Liver (tissue), 9 donors: Measurements from ENCODE around the gene GCLC. TPM values are rescaled to one million over a fixed set of nuclear protein-coding genes. Genes with fewer than 3 reads are reported as not detected.

Experiments used
- DNase-seq: peaks from one replicate; pipeline ENCODE4 v3.0.0-alpha.2; 2017; ENCODE audit warnings: low spot score
- H3K27ac ChIP-seq, 2 donors: one replicate each; pipeline ENCODE4 v1.7.0; 2013; ENCODE audit warnings: inconsistent platforms in 2 of 2, low read length in 2 of 2, control low read depth in 1 of 2, low read depth in 1 of 2, mild to moderate bottlenecking in 1 of 2
- H3K27me3 ChIP-seq, 4 donors: one replicate each; pipeline versions ENCODE4 v1.6.1 to v1.7.0; 2013; ENCODE audit warnings: low read length in 3 of 4, inconsistent platforms in 1 of 4, mild to moderate bottlenecking in 1 of 4, moderate library complexity in 1 of 4; ENCODE audit not compliant: control insufficient read depth in 4 of 4, insufficient read depth in 4 of 4
- H3K36me3 ChIP-seq, 4 donors: one replicate each; pipeline versions ENCODE4 v1.6.1 to v1.7.0; 2013; ENCODE audit warnings: low read length in 3 of 4, mild to moderate bottlenecking in 3 of 4, low read depth in 1 of 4, moderate library complexity in 1 of 4; ENCODE audit not compliant: control insufficient read depth in 4 of 4, insufficient read depth in 3 of 4
- H3K4me1 ChIP-seq, 4 donors: one replicate each; pipeline versions ENCODE4 v1.6.1 to v1.7.0; 2013; ENCODE audit warnings: low read length in 3 of 4, mild to moderate bottlenecking in 3 of 4, moderate library complexity in 1 of 4; ENCODE audit not compliant: control insufficient read depth in 4 of 4, insufficient read depth in 4 of 4
- H3K4me3 ChIP-seq, 3 donors: one replicate each; pipeline versions ENCODE4 v1.6.1 to v1.7.0; 2013; ENCODE audit warnings: low read length in 3 of 3, control low read depth in 1 of 3, low read depth in 1 of 3, mild to moderate bottlenecking in 1 of 3
- H3K9ac ChIP-seq, 2 donors: one replicate each; pipeline ENCODE4 v1.7.0; 2013; ENCODE audit warnings: low read length in 2 of 2, mild to moderate bottlenecking in 2 of 2, moderate library complexity in 2 of 2, control low read depth in 1 of 2, low read depth in 1 of 2
- H3K9me3 ChIP-seq, 4 donors: one replicate each; pipeline versions ENCODE4 v1.6.1 to v1.7.0; 2013; ENCODE audit warnings: low read length in 3 of 4; ENCODE audit not compliant: control insufficient read depth in 4 of 4
- EGR1 ChIP-seq, 2 donors: IDR thresholded peaks; 2 replicates each; pipeline ENCODE4 v1.6.1; 2016 to 2018; ENCODE audit warnings: antibody characterized with exemption in 2 of 2, low read depth in 2 of 2
- FOXA1 ChIP-seq: IDR thresholded peaks from 2 replicates; pipeline ENCODE4 v1.6.1; 2016; ENCODE audit warnings: antibody characterized with exemption
- FOXA2 ChIP-seq: IDR thresholded peaks from 2 replicates; pipeline ENCODE4 v1.6.1; 2016; ENCODE audit warnings: antibody characterized with exemption
- GABPA ChIP-seq, 2 donors: IDR thresholded peaks in 1 of 2; conservative IDR thresholded peaks in 1 of 2; 2 replicates each; pipeline ENCODE4 v1.6.1; 2016; ENCODE audit warnings: antibody characterized with exemption in 2 of 2, mild to moderate bottlenecking in 1 of 2, moderate library complexity in 1 of 2
- HNF4A ChIP-seq, 2 donors: conservative IDR thresholded peaks; 2 replicates each; pipeline ENCODE4 v1.6.1; 2016; ENCODE audit warnings: antibody characterized with exemption in 2 of 2, mild to moderate bottlenecking in 2 of 2
- HNF4G ChIP-seq: IDR thresholded peaks from 2 replicates; pipeline ENCODE4 v1.6.1; 2016; ENCODE audit warnings: antibody characterized with exemption
- JUND ChIP-seq, 2 donors: IDR thresholded peaks; 2 replicates each; pipeline ENCODE4 v1.6.1; 2016; ENCODE audit warnings: antibody characterized with exemption in 2 of 2
- NR2F2 ChIP-seq: IDR thresholded peaks from 2 replicates; pipeline ENCODE4 v1.6.1; 2016; ENCODE audit warnings: antibody characterized with exemption
- RAD21 ChIP-seq, 2 donors: IDR thresholded peaks; 2 replicates each; pipeline ENCODE4 v1.6.1; 2016; ENCODE audit warnings: antibody characterized with exemption in 2 of 2, mild to moderate bottlenecking in 2 of 2
- RXRA ChIP-seq, 2 donors: IDR thresholded peaks; 2 replicates each; pipeline ENCODE4 v1.6.1; 2017 to 2018; ENCODE audit warnings: antibody characterized with exemption in 2 of 2, mild to moderate bottlenecking in 1 of 2
- SP1 ChIP-seq: IDR thresholded peaks from 2 replicates; pipeline ENCODE4 v1.6.1; 2018; ENCODE audit warnings: antibody characterized with exemption, mild to moderate bottlenecking
- TAF1 ChIP-seq: conservative IDR thresholded peaks from 2 replicates; pipeline ENCODE4 v1.6.1; 2016; ENCODE audit warnings: antibody characterized with exemption, mild to moderate bottlenecking
- YY1 ChIP-seq: IDR thresholded peaks from 2 replicates; pipeline ENCODE4 v1.6.1; 2016; ENCODE audit warnings: antibody characterized with exemption, mild to moderate bottlenecking
- WGBS: extraction: QIAGEN DNeasy Blood & Tissue Kit; methylation state at CpG from one replicate; pipeline ENCODE4 v1.1.7; 2013; 5-methylcytosine and 5-hydroxymethylcytosine counted together
- polyA plus RNA-seq, 2 donors: library from polyadenylated mRNA; stranded (reverse) in 1 of 2; unstranded in 1 of 2; fragments of 200-250 nt in 1 of 2; fragments of >200 nt in 1 of 2; fragmentation: Nextera tagmentation in 1 of 2; extraction: Ambion mirVana in 1 of 2; gene quantifications; one replicate each; pipeline versions ENCODE4 v1.2.1 to v1.2.3, GENCODE V29; 2013 to 2015
- total RNA-seq, 2 donors: library from RNA; depleted of rRNA; stranded (reverse); fragments of >200 nt; gene quantifications; one replicate each; pipeline ENCODE4 v1.2.3, GENCODE V29; 2014
- TF ChIP-seq, protein P1 (sequence below): IDR thresholded peaks from 2 replicates; pipeline ENCODE4 v1.6.1; 2016; ENCODE audit warnings: antibody characterized with exemption
- TF ChIP-seq, protein P2 (sequence below): fragments of 150-350 bp; IDR thresholded peaks from 2 replicates; pipeline ENCODE4 v1.5.1; 2017; ENCODE audit warnings: improper control_type of control experiment, low read depth, low read length; ENCODE audit not compliant: missing input control
- TF ChIP-seq, protein P3 (sequence below): IDR thresholded peaks from 2 replicates; pipeline ENCODE4 v1.6.1; 2016; ENCODE audit warnings: antibody characterized with exemption
- TF ChIP-seq, protein P4 (sequence below): IDR thresholded peaks from 2 replicates; pipeline ENCODE4 v1.6.1; 2016; ENCODE audit warnings: antibody characterized with exemption, mild to moderate bottlenecking
- TF ChIP-seq, protein P5 (sequence below): IDR thresholded peaks from 2 replicates; pipeline ENCODE4 v1.6.1; 2016; ENCODE audit warnings: antibody characterized with exemption
- donor health status: healthy.
- donor health status: healthy.
- donor health status: healthy.
- donor health status: healthy.
- donor health status: healthy.

GCLC gene
- total and polyA plus RNA-seq, 4 donors, result 28.6 to 135 (median 79.8) TPM

DNA sequence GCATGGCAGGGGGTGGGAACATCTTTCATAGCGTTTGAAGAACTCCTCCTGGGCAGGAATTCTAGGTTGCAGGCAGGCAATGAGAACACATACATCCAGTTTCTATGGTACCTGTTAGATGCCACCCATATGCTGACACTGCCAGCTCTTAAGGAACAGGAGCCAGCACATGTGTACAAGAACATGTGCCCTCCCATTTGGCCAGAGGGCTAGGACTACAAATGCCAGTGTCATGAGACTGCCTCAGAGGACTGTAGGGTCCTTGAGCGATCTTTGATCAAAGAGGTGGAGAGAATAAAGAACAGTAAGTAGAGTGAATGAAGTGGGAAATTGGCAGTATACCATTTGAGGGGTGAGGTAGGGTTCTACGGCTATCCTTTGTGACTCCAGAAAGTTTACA lies 45.8 kb downstream of the GCLC start:
- 95% methylated on average over 3 of the region's 3 CpGs for WGBS
- H3K9me3 ChIP-seq, result no peaks in the 10 kb centered on the region
- H3K9ac ChIP-seq, result no peak overlapping the region
- H3K4me3 ChIP-seq, result no peak overlapping the region
- peaks cover 0 to 1% (median 0%) of the 10 kb centered on the region in 4 donors for H3K4me1 ChIP-seq
- H3K36me3 ChIP-seq, result peaks cover 7 to 54% (median 45%) of the 10 kb centered on the region in 4 donors
- no peak for DNase-seq
- TF ChIP-seq, protein P1, sequence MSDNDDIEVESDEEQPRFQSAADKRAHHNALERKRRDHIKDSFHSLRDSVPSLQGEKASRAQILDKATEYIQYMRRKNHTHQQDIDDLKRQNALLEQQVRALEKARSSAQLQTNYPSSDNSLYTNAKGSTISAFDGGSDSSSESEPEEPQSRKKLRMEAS, result no peak
- TF ChIP-seq NR2F2, result no peak
- TF ChIP-seq, protein P2, sequence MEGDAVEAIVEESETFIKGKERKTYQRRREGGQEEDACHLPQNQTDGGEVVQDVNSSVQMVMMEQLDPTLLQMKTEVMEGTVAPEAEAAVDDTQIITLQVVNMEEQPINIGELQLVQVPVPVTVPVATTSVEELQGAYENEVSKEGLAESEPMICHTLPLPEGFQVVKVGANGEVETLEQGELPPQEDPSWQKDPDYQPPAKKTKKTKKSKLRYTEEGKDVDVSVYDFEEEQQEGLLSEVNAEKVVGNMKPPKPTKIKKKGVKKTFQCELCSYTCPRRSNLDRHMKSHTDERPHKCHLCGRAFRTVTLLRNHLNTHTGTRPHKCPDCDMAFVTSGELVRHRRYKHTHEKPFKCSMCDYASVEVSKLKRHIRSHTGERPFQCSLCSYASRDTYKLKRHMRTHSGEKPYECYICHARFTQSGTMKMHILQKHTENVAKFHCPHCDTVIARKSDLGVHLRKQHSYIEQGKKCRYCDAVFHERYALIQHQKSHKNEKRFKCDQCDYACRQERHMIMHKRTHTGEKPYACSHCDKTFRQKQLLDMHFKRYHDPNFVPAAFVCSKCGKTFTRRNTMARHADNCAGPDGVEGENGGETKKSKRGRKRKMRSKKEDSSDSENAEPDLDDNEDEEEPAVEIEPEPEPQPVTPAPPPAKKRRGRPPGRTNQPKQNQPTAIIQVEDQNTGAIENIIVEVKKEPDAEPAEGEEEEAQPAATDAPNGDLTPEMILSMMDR, result no peak
- no peak for TF ChIP-seq HNF4G
- no peak for TF ChIP-seq RAD21 (IDR thresholded peaks at IDR 0.05)
- TF ChIP-seq YY1, result no peak
- TF ChIP-seq TAF1, result no peak
- TF ChIP-seq JUND (IDR thresholded peaks at IDR 0.05), result no peak
- TF ChIP-seq, protein P3, sequence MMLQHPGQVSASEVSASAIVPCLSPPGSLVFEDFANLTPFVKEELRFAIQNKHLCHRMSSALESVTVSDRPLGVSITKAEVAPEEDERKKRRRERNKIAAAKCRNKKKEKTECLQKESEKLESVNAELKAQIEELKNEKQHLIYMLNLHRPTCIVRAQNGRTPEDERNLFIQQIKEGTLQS, result no peak
- TF ChIP-seq HNF4A (conservative IDR thresholded peaks at IDR 0.05), result no peak
- no peak for TF ChIP-seq FOXA2
- no peak for TF ChIP-seq GABPA (IDR thresholded peaks at IDR 0.05 in 1 of 2, conservative IDR thresholded peaks at IDR 0.05 in 1 of 2)
- no peak for TF ChIP-seq SP1
- TF ChIP-seq RXRA (IDR thresholded peaks at IDR 0.05), result no peak
- TF ChIP-seq EGR1 (IDR thresholded peaks at IDR 0.05; ENCODE audit: low read depth in 2 of 2), result no peak
- TF ChIP-seq, protein P4, sequence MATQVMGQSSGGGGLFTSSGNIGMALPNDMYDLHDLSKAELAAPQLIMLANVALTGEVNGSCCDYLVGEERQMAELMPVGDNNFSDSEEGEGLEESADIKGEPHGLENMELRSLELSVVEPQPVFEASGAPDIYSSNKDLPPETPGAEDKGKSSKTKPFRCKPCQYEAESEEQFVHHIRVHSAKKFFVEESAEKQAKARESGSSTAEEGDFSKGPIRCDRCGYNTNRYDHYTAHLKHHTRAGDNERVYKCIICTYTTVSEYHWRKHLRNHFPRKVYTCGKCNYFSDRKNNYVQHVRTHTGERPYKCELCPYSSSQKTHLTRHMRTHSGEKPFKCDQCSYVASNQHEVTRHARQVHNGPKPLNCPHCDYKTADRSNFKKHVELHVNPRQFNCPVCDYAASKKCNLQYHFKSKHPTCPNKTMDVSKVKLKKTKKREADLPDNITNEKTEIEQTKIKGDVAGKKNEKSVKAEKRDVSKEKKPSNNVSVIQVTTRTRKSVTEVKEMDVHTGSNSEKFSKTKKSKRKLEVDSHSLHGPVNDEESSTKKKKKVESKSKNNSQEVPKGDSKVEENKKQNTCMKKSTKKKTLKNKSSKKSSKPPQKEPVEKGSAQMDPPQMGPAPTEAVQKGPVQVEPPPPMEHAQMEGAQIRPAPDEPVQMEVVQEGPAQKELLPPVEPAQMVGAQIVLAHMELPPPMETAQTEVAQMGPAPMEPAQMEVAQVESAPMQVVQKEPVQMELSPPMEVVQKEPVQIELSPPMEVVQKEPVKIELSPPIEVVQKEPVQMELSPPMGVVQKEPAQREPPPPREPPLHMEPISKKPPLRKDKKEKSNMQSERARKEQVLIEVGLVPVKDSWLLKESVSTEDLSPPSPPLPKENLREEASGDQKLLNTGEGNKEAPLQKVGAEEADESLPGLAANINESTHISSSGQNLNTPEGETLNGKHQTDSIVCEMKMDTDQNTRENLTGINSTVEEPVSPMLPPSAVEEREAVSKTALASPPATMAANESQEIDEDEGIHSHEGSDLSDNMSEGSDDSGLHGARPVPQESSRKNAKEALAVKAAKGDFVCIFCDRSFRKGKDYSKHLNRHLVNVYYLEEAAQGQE, result no peak
- no peak for TF ChIP-seq FOXA1
- no peaks in the 10 kb centered on the region for H3K27me3 ChIP-seq
- no peak overlapping the region for H3K27ac ChIP-seq

DNA sequence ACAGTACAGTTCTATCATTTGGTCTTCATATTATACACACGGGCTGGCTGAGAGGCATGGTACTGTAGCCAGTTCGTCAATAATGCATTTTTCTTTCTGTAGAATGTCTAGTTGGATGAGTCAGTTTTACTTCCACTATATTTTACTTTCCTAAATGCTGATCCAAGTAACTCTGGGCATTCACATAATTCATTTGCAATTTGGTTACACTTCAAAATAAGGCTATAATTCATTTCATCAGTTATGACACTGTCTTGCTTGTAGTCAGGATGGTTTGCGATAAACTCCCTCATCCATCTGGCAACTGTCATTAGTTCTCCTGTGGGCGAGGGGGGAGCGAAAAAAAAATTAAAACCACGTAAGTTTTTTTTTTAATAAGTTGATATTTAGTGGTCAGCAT lies 46.3 kb downstream of the GCLC start:
- Histone ChIP-seq H3K27ac (no peak overlapping the region), H3K4me3 (no peak overlapping the region), H3K4me1 (peaks cover 0 to 6% (median 2%) of the 10 kb centered on the region in 4 donors), H3K36me3 (peaks cover 7 to 53% (median 45%) of the 10 kb centered on the region in 4 donors), H3K9ac (no peak overlapping the region), H3K9me3 (no peaks in the 10 kb centered on the region), H3K27me3 (no peaks in the 10 kb centered on the region)
- DNase-seq, result no peak
- WGBS, result 93% methylated on average over 6 of the region's 6 CpGs
- no peak for TF ChIP-seq EGR1 (IDR thresholded peaks at IDR 0.05; ENCODE audit: low read depth in 2 of 2)
- no peak for TF ChIP-seq HNF4G
- TF ChIP-seq, protein P3, result no peak
- TF ChIP-seq HNF4A (conservative IDR thresholded peaks at IDR 0.05), result no peak
- no peak for TF ChIP-seq TAF1
- TF ChIP-seq, protein P4, result no peak
- no peak for TF ChIP-seq RXRA (IDR thresholded peaks at IDR 0.05)
- TF ChIP-seq GABPA (IDR thresholded peaks at IDR 0.05 in 1 of 2, conservative IDR thresholded peaks at IDR 0.05 in 1 of 2), result no peak
- TF ChIP-seq, protein P1, result no peak
- TF ChIP-seq, protein P5, sequence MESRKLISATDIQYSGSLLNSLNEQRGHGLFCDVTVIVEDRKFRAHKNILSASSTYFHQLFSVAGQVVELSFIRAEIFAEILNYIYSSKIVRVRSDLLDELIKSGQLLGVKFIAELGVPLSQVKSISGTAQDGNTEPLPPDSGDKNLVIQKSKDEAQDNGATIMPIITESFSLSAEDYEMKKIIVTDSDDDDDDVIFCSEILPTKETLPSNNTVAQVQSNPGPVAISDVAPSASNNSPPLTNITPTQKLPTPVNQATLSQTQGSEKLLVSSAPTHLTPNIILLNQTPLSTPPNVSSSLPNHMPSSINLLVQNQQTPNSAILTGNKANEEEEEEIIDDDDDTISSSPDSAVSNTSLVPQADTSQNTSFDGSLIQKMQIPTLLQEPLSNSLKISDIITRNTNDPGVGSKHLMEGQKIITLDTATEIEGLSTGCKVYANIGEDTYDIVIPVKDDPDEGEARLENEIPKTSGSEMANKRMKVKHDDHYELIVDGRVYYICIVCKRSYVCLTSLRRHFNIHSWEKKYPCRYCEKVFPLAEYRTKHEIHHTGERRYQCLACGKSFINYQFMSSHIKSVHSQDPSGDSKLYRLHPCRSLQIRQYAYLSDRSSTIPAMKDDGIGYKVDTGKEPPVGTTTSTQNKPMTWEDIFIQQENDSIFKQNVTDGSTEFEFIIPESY, result no peak
- TF ChIP-seq NR2F2, result no peak
